ENCODE results near the gene BMP10.

The BMP10 gene

GRCh38 chr2:68909793-68910674 lies 38.8 kb upstream of the BMP10 start:
- peak; percentile 92 for DNase-seq (ENCODE audit: low read depth)
- TF ChIP-seq MYC (IDR thresholded peaks at IDR 0.05; ENCODE audit: low read depth, low read length) (peak; percentile 23; the same call in 1 of the 2 replicates), POLR2A (IDR thresholded peaks at IDR 0.05; ENCODE audit: extremely low read depth, insufficient read length) (no peak), CTCF (IDR thresholded peaks at IDR 0.05; ENCODE audit: low read depth, low read length) (peak; percentile 95)
- TF ChIP-seq, protein P1, sequence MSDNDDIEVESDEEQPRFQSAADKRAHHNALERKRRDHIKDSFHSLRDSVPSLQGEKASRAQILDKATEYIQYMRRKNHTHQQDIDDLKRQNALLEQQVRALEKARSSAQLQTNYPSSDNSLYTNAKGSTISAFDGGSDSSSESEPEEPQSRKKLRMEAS (IDR thresholded peaks at IDR 0.05; ENCODE audit: low read depth, low read length): 0 out of 2 replicates have a peak, but pooled peaks have one; percentile 11
- no peak overlapping the region for H3K4me3 ChIP-seq (ENCODE audit: low read depth, low read length)

DNA sequence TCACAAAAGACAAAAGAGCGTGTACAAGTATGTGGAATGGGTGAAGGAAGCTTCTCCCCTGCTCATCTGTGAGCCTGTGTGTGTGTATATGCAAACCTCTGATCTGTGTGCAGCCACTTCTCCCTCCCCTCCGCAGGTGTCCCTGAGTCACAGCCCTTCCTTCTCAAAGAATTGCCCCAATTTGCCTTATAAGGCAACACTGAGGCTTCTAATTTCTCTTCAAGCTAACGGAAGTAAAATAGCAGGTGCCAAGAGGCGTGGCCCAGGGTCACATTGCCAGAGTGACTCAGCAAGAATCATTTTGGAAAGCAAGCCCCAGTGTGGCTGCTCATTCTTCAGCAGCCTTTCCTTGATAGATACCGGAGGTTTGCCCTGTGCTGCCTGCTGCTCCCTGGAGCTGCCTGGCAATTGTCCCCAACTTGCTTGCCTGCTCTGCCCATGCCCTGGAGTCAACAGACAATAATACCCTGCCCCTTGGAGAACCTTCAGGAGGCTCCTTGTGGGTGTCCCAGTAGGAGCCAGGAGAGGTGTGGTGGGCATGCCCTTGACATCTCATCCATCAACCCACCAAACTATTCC lies 37.3 kb upstream of the BMP10 start:
- TF ChIP-seq MYC (IDR thresholded peaks at IDR 0.05; ENCODE audit: low read depth, low read length): peak; percentile 64
- TF ChIP-seq POLR2A (IDR thresholded peaks at IDR 0.05; ENCODE audit: extremely low read depth, insufficient read length): peak; percentile 44
- TF ChIP-seq, protein P1 (IDR thresholded peaks at IDR 0.05; ENCODE audit: low read depth, low read length): peak; percentile 81
- no peak for TF ChIP-seq CTCF (IDR thresholded peaks at IDR 0.05; ENCODE audit: low read depth, low read length)
- peak; percentile 98 for DNase-seq (ENCODE audit: low read depth)
- H3K4me3 ChIP-seq (ENCODE audit: low read depth, low read length): no peak overlapping the region

- H3K4me3 ChIP-seq (ENCODE audit: low read depth, low read length): no peak overlapping the region
- no peak for DNase-seq (ENCODE audit: low read depth)
- TF ChIP-seq, protein P1 (IDR thresholded peaks at IDR 0.05; ENCODE audit: low read depth, low read length): no peak
- no peak for TF ChIP-seq POLR2A (IDR thresholded peaks at IDR 0.05; ENCODE audit: extremely low read depth, insufficient read length)
- TF ChIP-seq MYC (IDR thresholded peaks at IDR 0.05; ENCODE audit: low read depth, low read length): no peak
Observed at GRCh38 chr2:68907920-68908253, 36.7 kb upstream of the BMP10 start.

- TF ChIP-seq, protein P1 (IDR thresholded peaks at IDR 0.05; ENCODE audit: low read depth, low read length): no peak
- no peak for TF ChIP-seq MYC (IDR thresholded peaks at IDR 0.05; ENCODE audit: low read depth, low read length)
- TF ChIP-seq CTCF (IDR thresholded peaks at IDR 0.05; ENCODE audit: low read depth, low read length): no peak
- no peak for TF ChIP-seq POLR2A (IDR thresholded peaks at IDR 0.05; ENCODE audit: extremely low read depth, insufficient read length)
- DNase-seq (ENCODE audit: low read depth): peak; percentile 39
- H3K4me3 ChIP-seq (ENCODE audit: low read depth, low read length): no peak overlapping the region
Observed at GRCh38 chr2:68907232-68907919, 36.2 kb upstream of the BMP10 start.

DNA sequence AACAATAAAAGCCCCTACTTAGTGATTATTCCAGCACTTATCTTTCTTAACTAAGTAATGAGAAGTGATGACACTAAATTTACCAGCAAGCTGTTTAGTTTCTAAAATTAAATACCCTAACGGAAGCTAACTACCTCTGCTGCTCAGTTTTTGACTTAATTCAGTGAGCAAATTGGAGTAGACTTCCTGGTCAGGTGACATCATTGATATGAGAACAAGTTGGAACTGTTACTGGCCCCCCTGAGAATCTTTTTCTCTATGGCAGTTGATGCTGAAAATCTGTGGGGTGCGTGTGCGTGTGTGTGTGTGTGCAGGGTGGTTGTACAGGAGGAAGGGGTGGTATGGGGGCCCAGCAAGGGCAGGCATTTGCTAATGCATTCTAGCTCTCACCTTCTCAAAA lies 35.5 kb upstream of the BMP10 start:
- H3K4me3 ChIP-seq (ENCODE audit: low read depth, low read length): no peak overlapping the region
- DNase-seq (ENCODE audit: low read depth): peak; percentile 31
- TF ChIP-seq POLR2A (IDR thresholded peaks at IDR 0.05; ENCODE audit: extremely low read depth, insufficient read length) (no peak), MYC (IDR thresholded peaks at IDR 0.05; ENCODE audit: low read depth, low read length) (no peak), CTCF (IDR thresholded peaks at IDR 0.05; ENCODE audit: low read depth, low read length) (no peak)
- TF ChIP-seq, protein P1 (IDR thresholded peaks at IDR 0.05; ENCODE audit: low read depth, low read length): no peak

Data from NB4 (cell line).